Activated CD8-positive, alpha-beta memory T cell treated with anti-CD3 and anti-CD28 coated beads, Interleukin-2, amount 50 U/mL, for 24 hours (primary cell): ENCODE results near the gene IFNA8.
"Not testable (repeated sequence)": the region's sequence is repeated elsewhere in the genome, so short reads cannot be mapped to it uniquely, and the experiment has no call there.

Experiments
- DNase-seq: peaks from one replicate; pipeline ENCODE4 v3.0.0-alpha.2; 2020; ENCODE audit errors: extremely low read depth

IFNA8 gene

GRCh38 chr9:21408817-21409216, at the start of gene IFNA8:
TSS of gene IFNA8 (plus strand) at chr9:21409117. CDS start at chr9:21409177, 60 bp downstream.
- DNase-seq: no peak

- DNase-seq: no peak
Measured at GRCh38 chr9:21362287-21362686, 46.6 kb upstream of the IFNA8 start.

DNA sequence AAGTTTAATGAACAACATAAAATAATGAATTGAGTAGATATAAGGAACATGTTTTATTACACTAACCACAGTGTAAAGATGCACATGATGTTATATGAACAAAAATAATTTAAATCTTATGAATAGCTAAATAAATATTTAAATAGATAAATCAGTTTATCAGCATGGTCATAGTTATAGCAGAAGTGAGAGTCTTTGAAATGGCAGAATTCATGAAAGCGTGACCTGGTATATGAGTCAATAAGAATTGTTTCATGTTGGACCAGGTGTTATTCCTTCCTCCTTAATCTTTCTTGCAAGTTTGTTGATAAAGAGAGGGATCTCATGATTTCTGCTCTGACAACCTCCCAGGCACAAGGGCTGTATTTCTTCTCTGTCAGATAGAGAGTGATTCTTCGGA, 41.7 kb upstream of the IFNA8 start:
- DNase-seq: not testable (repeated sequence)

- no peak for DNase-seq
Measured at GRCh38 chr9:21367957-21368356, 41.0 kb upstream of the IFNA8 start, which contains the start of gene IFNA13. TSS of gene IFNA13 (minus strand) at chr9:21368057. CDS start at chr9:21368010, 47 bp downstream.

- not testable (repeated sequence) for DNase-seq
Measured at GRCh38 chr9:21371467-21371866, 37.5 kb upstream of the IFNA8 start.

- no peak for DNase-seq
Measured at GRCh38 chr9:21381448-21382339, 27.2 kb upstream of the IFNA8 start.

- no peak for DNase-seq
Measured at GRCh38 chr9:21383627-21384026, 25.3 kb upstream of the IFNA8 start.

DNA sequence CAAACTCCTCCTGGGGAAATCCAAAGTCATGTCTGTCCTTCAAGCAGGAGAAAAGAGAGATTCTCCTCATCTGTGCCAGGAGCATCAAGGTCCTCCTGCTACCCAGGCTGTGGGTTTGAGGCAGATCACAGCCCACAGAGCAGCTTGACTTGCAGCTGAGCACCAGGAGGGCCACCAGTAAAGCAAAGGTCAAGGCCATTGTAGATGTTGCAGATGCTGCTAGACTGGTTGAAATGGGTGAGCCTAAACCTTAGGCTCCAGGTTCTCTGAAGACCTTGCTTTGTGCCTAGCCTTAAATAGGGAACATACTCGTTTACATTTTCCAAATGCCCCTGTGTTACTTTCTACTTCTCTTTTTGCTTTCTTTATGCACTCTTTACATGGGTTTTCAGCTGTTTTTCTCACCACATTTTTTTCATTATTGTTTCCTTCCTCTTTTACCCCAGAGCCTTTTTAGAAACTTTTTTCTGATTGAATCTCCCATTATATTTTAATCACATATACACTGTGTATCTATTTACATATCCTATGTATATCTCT, 23.7 kb upstream of the IFNA8 start, which contains the start of gene IFNA2:
Gene IFNA2, minus strand, starts transcription at position 268 of the 540 bp plus-strand sequence. Its CDS starts 69 bp downstream, at position 199.
- no peak for DNase-seq

GRCh38 chr9:21392270-21392669, 16.6 kb upstream of the IFNA8 start:
- no peak for DNase-seq

DNA sequence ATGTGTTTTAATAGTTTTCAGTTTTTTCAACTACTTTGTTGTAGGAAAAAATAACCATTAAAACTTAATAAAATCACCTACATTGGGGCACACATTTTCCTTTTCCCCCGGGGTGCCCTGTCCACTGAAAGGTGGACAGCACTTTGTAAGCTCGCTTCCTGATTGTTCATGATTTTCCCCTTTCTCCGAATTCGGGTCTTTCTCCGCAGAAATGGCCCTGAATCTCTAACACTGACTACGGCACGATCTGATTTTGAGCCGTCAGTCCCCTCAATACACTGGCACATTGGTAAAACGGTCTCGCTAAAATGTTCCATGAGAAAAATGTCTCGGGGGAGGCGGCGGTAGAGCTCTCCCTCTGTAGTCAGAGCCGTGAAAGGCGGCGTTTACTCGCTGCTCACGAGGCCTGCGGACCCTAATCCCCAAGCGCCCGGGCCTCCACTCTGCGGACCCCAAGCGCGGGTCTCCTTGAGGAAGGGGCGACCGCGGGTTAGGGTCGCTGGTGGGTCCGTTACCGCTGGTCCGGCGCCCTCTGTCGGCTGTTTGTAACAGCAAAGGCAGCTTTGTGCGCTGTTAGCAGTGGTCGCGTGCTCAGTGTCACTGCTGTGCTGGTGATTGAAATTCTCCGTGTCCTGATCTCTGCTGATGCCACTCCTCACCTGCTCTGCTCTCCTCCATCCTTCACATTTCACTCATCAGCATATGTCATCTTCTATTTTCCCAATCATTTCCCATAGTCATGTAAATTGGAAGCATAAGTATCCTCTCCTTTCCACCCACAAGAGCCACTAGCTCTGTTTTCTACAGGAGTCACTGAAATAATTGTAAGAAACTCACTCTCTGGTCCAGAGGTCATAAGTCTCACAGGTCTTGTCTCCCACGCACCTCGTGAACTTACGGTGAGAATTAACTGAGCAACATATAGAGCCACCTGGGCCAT, 12.9 kb upstream of the IFNA8 start:
- DNase-seq: peak; percentile 18

DNA sequence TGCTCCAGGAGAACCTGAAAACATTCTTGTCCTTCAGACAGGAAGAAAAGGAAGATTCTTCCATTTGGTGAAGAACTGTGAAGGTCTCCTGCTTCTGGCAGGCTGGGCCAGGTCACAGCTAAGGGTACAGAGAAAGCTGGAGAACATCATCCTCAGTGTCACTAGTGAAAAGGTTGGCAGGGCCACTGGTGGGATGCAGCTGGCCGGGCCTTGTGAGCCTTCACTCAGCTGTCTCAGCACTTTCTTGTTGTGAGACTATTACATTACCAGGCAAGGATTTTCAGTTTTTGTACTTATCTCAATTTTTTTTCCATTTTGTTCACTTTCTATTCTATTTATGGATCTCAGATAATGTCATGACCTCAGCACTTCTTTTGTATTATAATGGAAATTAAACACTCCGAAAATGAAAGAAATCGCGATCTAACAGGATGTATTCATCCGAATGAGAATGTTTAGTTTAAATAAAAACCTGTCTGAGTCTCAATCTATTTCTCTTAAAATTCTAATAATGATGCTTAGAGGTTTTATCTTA, 9.9 kb upstream of the IFNA8 start:
- DNase-seq: no peak

DNA sequence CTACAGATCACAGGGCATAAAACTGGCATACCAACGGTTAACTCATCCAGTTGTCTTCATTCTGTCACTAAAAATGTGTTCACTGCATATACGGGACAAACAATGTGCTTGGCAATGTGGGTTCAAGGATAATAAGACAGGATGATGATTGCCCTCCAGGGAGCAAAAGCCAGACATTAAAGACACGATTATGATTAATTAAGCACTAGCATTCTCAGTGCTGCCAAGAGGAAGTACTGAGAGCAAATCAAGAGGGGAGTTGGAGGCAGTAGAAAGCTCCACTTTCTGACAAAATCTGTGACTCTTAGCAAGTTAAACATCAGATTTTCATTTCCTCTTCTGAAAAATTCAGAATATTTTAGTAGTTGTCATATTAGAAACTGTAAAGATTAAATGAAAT, 9.0 kb upstream of the IFNA8 start:
- DNase-seq: no peak

GRCh38 chr9:21402386-21403251, 6.3 kb upstream of the IFNA8 start:
- DNase-seq: no peak

DNA sequence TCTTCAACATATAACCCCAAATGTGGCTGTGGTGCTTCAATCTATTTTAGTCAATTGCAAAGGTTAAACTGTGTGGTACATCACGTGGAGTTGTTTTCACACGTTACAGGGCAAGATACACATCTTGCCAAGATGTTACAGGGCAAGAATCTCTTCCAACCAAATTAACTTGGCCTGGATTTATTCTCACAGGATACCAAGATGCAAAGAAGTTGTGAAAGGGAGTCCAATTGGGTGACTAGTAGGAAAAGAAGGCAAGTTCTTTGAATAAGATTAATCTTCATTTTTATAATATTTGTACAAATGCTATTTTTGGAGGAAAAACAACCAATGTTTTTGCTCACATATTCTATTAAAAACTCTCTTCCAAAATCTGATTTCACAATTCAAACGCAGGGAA, 4.8 kb upstream of the IFNA8 start:
- no peak for DNase-seq

DNA sequence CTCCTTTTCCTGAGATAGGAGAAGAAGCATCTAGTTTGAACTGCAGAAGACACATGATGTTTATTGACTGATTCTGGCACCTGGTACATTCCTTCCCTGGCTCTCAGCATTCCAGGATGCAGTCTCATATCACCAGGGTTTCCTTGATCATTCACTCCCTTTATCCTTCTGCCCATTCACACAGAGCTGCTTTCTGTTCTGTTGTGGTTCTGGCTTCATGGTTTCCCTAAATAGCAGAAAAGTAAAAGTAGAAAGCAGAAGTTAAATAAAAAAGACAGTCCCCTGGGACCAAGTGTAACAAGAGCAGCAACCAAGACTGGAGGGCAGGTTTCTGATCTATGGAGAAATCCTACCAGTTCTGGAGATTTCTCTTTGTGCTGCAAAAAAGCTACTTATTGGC, 3.2 kb downstream of the IFNA8 start:
- no peak for DNase-seq

DNA sequence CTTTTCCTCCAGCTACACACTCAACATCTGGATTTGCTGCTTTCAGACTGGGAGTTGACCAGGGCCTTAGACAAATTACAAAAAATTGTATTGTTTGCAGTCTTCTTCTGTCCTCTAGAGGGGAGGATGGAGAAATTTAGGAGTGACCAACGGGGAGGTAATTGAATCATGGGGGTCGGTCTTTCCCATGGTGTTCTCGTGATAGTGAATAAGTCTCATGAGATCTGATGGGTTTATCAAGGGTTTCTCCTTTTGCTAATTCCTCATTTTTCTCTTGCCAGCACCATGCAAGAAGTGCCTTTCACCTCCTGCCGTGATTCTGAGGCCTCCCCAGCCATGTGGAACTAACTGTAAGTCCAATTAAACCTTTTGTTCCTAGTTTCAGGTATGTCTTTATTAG, 4.2 kb downstream of the IFNA8 start:
- DNase-seq: no peak

GRCh38 chr9:21413624-21414023, 4.7 kb downstream of the IFNA8 start:
- DNase-seq: no peak

- DNase-seq: no peak
Measured at GRCh38 chr9:21414220-21414940, 5.5 kb downstream of the IFNA8 start.

DNA sequence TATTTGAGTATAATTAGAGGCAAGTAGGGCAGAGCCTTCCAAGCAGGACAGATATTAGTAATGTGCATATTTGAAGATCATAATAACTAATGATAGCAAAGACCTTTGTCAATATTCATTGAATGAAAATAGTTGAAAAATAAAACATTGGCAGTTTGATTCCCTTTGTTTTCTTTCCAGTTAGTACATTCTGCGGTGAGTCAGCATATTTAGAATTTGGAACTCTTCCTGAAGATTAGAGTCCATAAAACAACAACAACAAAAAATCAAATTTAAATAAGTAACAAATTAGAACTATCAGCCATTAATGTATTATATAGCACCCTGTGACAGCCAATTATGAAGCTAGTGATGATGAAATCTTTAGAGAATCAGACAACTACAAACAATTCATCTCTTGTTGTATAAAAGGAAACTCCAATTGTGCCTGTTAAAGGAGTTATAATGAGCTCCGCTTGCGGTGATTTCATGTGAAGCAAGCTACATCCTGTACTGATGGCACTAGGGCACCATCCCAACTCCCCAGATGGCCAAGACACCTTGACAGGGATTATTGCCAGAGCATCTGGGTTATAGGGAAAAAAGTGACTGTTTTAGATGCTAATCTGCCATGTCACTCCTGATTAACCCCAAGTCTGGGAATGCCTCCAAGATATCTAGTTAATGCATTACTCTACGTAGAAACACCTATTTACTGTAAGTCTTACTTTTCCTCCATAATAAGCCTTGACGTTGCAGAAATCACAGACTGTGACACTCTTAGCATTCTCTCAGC, 6.8 kb downstream of the IFNA8 start:
- DNase-seq: no peak
